ENCODE measurements around the gene DDX3X.
"Not testable (repeated sequence)": the region's sequence is repeated elsewhere in the genome, so short reads cannot be mapped to it uniquely, and the experiment has no call there.

The DDX3X gene

DNA sequence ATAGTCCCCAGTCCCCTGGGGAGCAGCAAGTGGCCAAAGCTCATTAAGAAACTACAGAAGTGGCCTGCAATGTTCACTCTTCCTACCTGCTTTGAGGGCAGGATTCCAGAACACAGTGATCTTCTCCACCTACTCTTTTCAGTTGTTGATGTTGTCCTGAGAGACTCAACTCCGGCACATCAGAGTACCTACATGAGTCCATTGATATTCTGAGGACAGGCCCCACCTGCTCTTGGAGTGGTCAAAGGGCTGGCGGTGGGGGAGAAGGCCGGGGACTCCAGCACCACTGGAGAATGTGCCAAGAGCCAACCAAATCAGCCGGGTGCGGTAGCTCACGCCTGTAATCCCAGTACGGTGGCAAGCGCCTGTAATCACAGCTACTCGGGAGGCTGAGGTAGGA, 29.8 kb upstream of the DDX3X start:
- H3K4me3 ChIP-seq (ENCODE audit: low read depth in 1 of 2, low read length in 2 of 2) = no peak overlapping the region
- H3K9ac ChIP-seq (ENCODE audit: low read depth in 1 of 2, low read length in 2 of 2) = no peak overlapping the region
- H3K9me3 ChIP-seq (ENCODE audit: control insufficient read depth in 1 of 2, low read length in 2 of 2) = no peaks in the 10 kb centered on the region
- no peaks in the 10 kb centered on the region for H3K27me3 ChIP-seq (ENCODE audit: control insufficient read depth in 1 of 2, insufficient read depth in 2 of 2, low read length in 2 of 2)
- no peak overlapping the region for H3K27ac ChIP-seq (ENCODE audit: low read depth, low read length)
- no peaks in the 10 kb centered on the region for H3K36me3 ChIP-seq (ENCODE audit: control insufficient read depth in 1 of 2, insufficient read depth in 2 of 2, low read length in 2 of 2)
- H3K4me1 ChIP-seq (ENCODE audit: control insufficient read depth in 1 of 2, insufficient read depth in 2 of 2, low read length in 2 of 2) = no peaks in the 10 kb centered on the region

DNA sequence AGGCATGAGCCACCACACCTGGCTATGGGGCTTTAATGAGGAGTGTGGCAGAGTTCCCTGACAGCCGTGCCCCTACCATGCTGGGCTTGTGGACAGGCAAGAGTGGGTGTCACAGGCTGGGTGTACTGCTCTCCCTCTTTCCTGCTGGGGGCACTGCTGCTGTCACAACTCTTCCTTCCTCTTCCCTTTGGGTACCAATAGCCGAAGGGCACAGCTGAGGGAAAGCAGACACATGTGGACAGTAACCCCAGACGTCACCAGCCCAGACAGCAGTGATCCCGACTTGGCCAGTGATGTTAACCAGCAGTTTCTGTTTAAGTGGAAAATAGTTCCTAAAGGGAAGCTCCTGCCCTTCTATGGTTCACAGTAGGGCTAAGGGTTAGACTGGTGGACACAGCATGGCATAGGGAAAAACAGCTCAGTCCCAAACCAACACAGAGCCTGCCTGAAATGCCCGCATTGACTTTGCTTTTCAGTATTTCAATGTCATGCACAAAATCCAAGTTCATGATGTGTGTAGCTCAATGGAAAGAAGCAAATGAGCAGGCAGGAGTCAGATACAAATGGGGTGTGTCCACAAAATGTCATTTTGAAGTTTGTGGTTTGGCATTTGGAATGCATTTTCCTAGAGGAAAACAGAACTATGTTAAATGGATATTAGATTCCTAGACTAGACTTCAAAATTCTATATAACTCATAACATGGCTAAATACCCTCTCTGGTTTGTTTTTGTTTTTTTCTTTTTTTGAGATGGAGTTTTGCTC, 24.9 kb upstream of the DDX3X start:
- no peaks in the 10 kb centered on the region for H3K9me3 ChIP-seq (ENCODE audit: control insufficient read depth in 1 of 2, low read length in 2 of 2)
- no peaks in the 10 kb centered on the region for H3K4me1 ChIP-seq (ENCODE audit: control insufficient read depth in 1 of 2, insufficient read depth in 2 of 2, low read length in 2 of 2)
- H3K9ac ChIP-seq (ENCODE audit: low read depth in 1 of 2, low read length in 2 of 2) = no peak overlapping the region
- no peaks in the 10 kb centered on the region for H3K27me3 ChIP-seq (ENCODE audit: control insufficient read depth in 1 of 2, insufficient read depth in 2 of 2, low read length in 2 of 2)
- no peak overlapping the region for H3K4me3 ChIP-seq (ENCODE audit: low read depth in 1 of 2, low read length in 2 of 2)
- no peak overlapping the region for H3K27ac ChIP-seq (ENCODE audit: low read depth, low read length)
- H3K36me3 ChIP-seq (ENCODE audit: control insufficient read depth in 1 of 2, insufficient read depth in 2 of 2, low read length in 2 of 2) = no peaks in the 10 kb centered on the region

DNA sequence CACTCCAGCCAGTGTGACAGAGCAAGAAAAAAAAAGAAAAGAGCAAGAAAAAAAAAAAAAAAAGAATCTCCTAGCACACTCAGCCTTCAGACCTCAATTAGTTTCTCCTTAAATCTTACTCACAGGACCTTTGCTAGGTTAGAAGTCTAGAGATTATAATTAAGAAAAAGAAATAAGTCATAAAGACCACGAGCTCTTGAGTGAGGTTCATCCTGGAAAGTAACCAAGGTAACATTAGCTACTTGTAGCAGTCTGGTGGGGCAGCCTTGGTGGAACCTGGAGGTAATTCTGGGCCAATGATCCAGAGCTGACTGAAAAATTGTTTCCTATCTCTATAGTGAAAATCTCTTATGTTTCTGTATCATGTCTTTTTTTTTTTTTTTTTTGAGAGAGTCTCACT, 21.2 kb upstream of the DDX3X start:
- H3K9ac ChIP-seq (ENCODE audit: low read depth in 1 of 2, low read length in 2 of 2) = no peak overlapping the region
- H3K4me3 ChIP-seq (ENCODE audit: low read depth in 1 of 2, low read length in 2 of 2) = no peak overlapping the region
- no peaks in the 10 kb centered on the region for H3K36me3 ChIP-seq (ENCODE audit: control insufficient read depth in 1 of 2, insufficient read depth in 2 of 2, low read length in 2 of 2)
- no peaks in the 10 kb centered on the region for H3K9me3 ChIP-seq (ENCODE audit: control insufficient read depth in 1 of 2, low read length in 2 of 2)
- no peaks in the 10 kb centered on the region for H3K27me3 ChIP-seq (ENCODE audit: control insufficient read depth in 1 of 2, insufficient read depth in 2 of 2, low read length in 2 of 2)
- H3K4me1 ChIP-seq (ENCODE audit: control insufficient read depth in 1 of 2, insufficient read depth in 2 of 2, low read length in 2 of 2) = no peaks in the 10 kb centered on the region
- H3K27ac ChIP-seq (ENCODE audit: low read depth, low read length) = no peak overlapping the region

DNA sequence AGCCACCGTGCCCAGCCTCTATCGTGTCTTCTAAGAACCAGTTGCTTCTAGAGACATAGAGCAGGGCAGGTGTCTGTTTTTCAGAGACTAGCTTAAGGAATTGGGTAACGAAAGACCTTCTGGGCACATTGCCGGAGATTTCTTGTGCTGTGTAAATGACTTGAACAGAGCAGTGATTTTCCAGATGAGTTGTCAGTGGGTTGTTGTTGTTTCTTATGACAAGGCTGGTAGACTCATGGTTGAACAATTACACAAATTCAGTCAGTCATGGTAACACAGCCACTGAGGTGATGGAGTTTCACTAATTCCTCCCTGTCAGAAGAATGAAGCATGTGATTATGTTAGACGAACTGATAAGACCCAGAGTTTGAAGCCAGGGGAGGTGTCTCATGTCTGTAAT, 20.5 kb upstream of the DDX3X start:
- Histone ChIP-seq H3K4me1 (ENCODE audit: control insufficient read depth in 1 of 2, insufficient read depth in 2 of 2, low read length in 2 of 2) (no peaks in the 10 kb centered on the region), H3K9ac (ENCODE audit: low read depth in 1 of 2, low read length in 2 of 2) (no peak overlapping the region), H3K27ac (ENCODE audit: low read depth, low read length) (no peak overlapping the region), H3K4me3 (ENCODE audit: low read depth in 1 of 2, low read length in 2 of 2) (no peak overlapping the region), H3K27me3 (ENCODE audit: control insufficient read depth in 1 of 2, insufficient read depth in 2 of 2, low read length in 2 of 2) (no peaks in the 10 kb centered on the region), H3K9me3 (ENCODE audit: control insufficient read depth in 1 of 2, low read length in 2 of 2) (no peaks in the 10 kb centered on the region), H3K36me3 (ENCODE audit: control insufficient read depth in 1 of 2, insufficient read depth in 2 of 2, low read length in 2 of 2) (no peaks in the 10 kb centered on the region)

DNA sequence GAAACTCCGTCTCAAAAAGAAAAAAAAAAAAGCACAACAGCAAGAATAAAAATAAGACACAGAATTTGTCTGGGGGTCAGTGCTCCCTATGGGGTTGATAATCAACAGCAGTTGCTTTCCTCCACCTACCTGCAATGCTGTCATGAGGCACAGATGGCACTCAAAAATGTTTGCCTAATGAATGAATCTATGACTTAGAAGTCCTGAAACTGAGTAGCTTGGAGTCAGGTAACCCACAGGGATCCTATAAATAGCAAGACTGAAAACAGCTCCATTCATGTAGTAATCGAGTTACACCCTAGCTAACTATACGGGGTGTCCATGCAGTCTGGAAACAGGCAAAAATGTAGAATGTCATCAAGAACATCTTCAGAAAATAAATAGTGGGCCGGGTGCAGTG, 19.8 kb upstream of the DDX3X start:
- no peak overlapping the region for H3K9ac ChIP-seq (ENCODE audit: low read depth in 1 of 2, low read length in 2 of 2)
- no peaks in the 10 kb centered on the region for H3K4me1 ChIP-seq (ENCODE audit: control insufficient read depth in 1 of 2, insufficient read depth in 2 of 2, low read length in 2 of 2)
- no peaks in the 10 kb centered on the region for H3K9me3 ChIP-seq (ENCODE audit: control insufficient read depth in 1 of 2, low read length in 2 of 2)
- H3K36me3 ChIP-seq (ENCODE audit: control insufficient read depth in 1 of 2, insufficient read depth in 2 of 2, low read length in 2 of 2) = no peaks in the 10 kb centered on the region
- no peak overlapping the region for H3K27ac ChIP-seq (ENCODE audit: low read depth, low read length)
- no peaks in the 10 kb centered on the region for H3K27me3 ChIP-seq (ENCODE audit: control insufficient read depth in 1 of 2, insufficient read depth in 2 of 2, low read length in 2 of 2)
- H3K4me3 ChIP-seq (ENCODE audit: low read depth in 1 of 2, low read length in 2 of 2) = no peak overlapping the region

DNA sequence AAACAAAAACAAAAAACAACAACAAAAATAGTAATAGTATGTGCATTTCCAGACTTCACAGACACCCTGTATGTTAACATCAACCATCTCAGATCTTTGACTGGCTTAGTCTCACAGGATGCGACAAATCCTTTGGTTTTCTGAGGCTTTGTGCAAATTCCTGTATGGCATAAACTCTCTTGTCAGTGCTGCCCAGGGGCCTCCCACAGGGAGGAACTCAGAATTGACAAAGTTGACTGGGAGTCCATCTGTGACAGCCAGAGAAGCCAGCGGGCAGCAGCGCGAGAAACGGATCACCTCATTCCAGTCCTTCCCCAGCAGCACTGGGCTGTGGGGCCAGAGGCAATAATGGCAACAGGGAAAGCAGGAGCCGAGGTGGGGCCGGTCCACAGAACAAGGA, 19.1 kb upstream of the DDX3X start:
- Histone ChIP-seq H3K4me1 (ENCODE audit: control insufficient read depth in 1 of 2, insufficient read depth in 2 of 2, low read length in 2 of 2) (no peaks in the 10 kb centered on the region), H3K9ac (ENCODE audit: low read depth in 1 of 2, low read length in 2 of 2) (no peak overlapping the region), H3K36me3 (ENCODE audit: control insufficient read depth in 1 of 2, insufficient read depth in 2 of 2, low read length in 2 of 2) (no peaks in the 10 kb centered on the region), H3K27me3 (ENCODE audit: control insufficient read depth in 1 of 2, insufficient read depth in 2 of 2, low read length in 2 of 2) (no peaks in the 10 kb centered on the region), H3K9me3 (ENCODE audit: control insufficient read depth in 1 of 2, low read length in 2 of 2) (no peaks in the 10 kb centered on the region), H3K4me3 (ENCODE audit: low read depth in 1 of 2, low read length in 2 of 2) (no peak overlapping the region), H3K27ac (ENCODE audit: low read depth, low read length) (no peak overlapping the region)

DNA sequence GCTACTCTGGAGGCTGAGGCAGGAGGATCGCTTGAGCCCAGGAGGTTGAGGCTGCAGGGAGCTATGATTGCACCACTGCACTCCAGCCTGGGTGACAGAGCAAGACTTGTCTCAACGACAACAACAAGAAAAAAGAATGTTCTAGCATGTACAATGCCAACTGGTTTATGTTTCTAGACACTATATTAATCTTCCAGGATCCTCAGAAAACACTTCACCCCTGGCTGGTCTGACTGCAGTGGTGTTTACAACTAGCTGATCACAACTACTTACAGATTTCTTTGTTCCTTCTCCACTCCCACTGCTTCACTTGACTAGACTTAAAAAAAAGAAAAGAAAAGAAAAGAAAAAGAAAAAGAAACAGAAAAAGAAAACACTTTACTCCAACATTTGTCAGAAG, 17.7 kb upstream of the DDX3X start:
- not testable (repeated sequence) for H3K9me3 ChIP-seq (ENCODE audit: control insufficient read depth in 1 of 2, low read length in 2 of 2); H3K27ac ChIP-seq (ENCODE audit: low read depth, low read length); H3K9ac ChIP-seq (ENCODE audit: low read depth in 1 of 2, low read length in 2 of 2); H3K4me1 ChIP-seq (ENCODE audit: control insufficient read depth in 1 of 2, insufficient read depth in 2 of 2, low read length in 2 of 2); H3K27me3 ChIP-seq (ENCODE audit: control insufficient read depth in 1 of 2, insufficient read depth in 2 of 2, low read length in 2 of 2); H3K36me3 ChIP-seq (ENCODE audit: control insufficient read depth in 1 of 2, insufficient read depth in 2 of 2, low read length in 2 of 2); H3K4me3 ChIP-seq (ENCODE audit: low read depth in 1 of 2, low read length in 2 of 2)

DNA sequence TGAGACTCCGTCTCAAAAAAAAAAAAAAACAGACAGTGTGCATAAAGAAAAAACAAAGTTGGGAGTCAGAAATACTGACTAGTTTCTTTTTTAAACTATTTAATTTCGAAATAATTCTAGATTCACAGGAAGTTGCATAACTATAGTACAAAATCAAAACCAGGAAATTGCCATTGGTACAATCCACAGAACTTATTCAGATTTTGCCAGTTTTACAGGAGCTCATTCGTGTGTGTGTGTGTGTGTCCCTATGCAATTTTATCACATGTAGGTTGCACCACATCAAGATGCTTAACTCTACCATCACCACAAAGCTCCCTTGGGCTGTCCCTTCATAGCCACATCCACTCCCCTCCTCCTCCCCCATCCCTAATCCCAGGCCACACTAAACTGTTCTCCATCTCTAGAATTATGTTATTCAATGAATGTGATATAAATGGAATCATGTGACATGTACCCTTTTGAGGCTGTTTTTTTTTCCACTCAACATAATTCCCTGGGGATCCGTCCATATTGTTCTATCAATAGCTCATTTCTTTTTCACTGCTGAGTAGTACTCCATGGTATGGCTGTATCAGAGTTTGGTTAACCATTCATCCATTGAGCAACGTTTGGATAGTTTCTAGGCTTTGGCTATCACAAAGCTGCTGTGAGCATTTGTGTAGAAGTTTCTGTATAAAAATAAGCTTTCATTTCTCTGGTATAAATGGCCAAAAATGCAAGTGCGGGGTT, 16.3 kb upstream of the DDX3X start:
- Histone ChIP-seq H3K9me3 (ENCODE audit: control insufficient read depth in 1 of 2, low read length in 2 of 2) (no peaks in the 10 kb centered on the region), H3K4me1 (ENCODE audit: control insufficient read depth in 1 of 2, insufficient read depth in 2 of 2, low read length in 2 of 2) (no peaks in the 10 kb centered on the region), H3K4me3 (ENCODE audit: low read depth in 1 of 2, low read length in 2 of 2) (no peak overlapping the region), H3K36me3 (ENCODE audit: control insufficient read depth in 1 of 2, insufficient read depth in 2 of 2, low read length in 2 of 2) (no peaks in the 10 kb centered on the region), H3K27me3 (ENCODE audit: control insufficient read depth in 1 of 2, insufficient read depth in 2 of 2, low read length in 2 of 2) (no peaks in the 10 kb centered on the region), H3K27ac (ENCODE audit: low read depth, low read length) (no peak overlapping the region), H3K9ac (ENCODE audit: low read depth in 1 of 2, low read length in 2 of 2) (no peak overlapping the region)

DNA sequence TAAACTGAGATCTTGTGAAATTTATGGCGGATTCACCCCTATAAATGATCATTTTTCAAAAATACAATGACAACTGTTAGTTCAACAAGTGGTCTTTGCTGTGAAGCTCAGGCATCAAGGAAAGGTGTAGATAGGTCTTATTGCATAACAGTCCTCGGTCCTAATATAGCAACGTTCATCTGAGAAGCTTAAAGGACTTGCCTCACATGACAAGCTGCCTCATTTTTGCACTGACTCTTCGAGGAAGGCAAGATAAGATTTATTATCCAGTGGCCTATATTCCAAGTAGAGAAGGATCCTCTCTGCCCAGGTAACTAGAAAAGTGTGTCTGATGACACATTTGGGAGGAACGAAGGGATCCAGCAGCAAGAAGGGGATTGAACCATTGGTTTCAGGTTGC, 13.6 kb upstream of the DDX3X start:
- Histone ChIP-seq H3K4me1 (ENCODE audit: control insufficient read depth in 1 of 2, insufficient read depth in 2 of 2, low read length in 2 of 2) (no peaks in the 10 kb centered on the region), H3K9ac (ENCODE audit: low read depth in 1 of 2, low read length in 2 of 2) (no peak overlapping the region), H3K36me3 (ENCODE audit: control insufficient read depth in 1 of 2, insufficient read depth in 2 of 2, low read length in 2 of 2) (no peaks in the 10 kb centered on the region), H3K27me3 (ENCODE audit: control insufficient read depth in 1 of 2, insufficient read depth in 2 of 2, low read length in 2 of 2) (no peaks in the 10 kb centered on the region), H3K4me3 (ENCODE audit: low read depth in 1 of 2, low read length in 2 of 2) (no peak overlapping the region), H3K27ac (ENCODE audit: low read depth, low read length) (no peak overlapping the region), H3K9me3 (ENCODE audit: control insufficient read depth in 1 of 2, low read length in 2 of 2) (no peaks in the 10 kb centered on the region)

DNA sequence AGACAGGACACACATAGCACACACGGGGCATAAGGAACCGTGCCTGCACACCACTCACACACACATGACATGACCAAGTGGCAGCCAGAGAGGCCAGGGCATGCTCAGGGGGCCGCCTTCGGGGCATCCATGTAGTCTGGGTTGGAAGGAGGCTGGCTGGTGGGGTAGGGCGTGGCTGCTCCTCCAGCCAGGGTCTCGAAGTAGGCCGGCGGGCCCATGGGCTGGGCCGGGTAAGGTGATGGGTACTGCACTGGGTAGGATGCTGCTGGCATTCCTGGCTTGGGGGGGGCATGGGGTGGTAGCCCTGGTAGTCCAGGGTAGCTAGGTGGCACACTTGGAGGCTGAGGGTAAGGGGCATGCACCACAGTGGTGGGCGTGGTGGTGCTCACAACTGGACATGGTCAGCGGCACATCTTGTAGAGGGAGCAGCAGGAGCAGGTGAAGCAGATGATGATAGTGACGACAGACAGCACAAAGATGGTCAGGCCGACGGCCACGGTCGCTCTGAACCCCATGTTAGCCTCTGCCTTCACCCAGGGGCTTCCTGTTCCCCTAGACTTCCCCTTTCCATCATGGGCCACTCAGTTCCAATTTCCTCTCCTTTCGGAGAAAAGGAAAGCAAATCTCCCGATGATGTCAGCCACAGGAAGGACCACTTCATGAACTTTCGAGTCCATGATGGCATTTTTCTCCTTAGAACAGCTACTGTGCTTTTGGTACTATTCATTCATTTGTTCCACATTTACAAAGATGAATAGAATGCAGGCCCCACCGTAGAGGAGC, 10.9 kb upstream of the DDX3X start:
- H3K4me1 ChIP-seq (ENCODE audit: control insufficient read depth in 1 of 2, insufficient read depth in 2 of 2, low read length in 2 of 2) = no peaks in the 10 kb centered on the region
- no peak overlapping the region for H3K9ac ChIP-seq (ENCODE audit: low read depth in 1 of 2, low read length in 2 of 2)
- no peaks in the 10 kb centered on the region for H3K27me3 ChIP-seq (ENCODE audit: control insufficient read depth in 1 of 2, insufficient read depth in 2 of 2, low read length in 2 of 2)
- H3K4me3 ChIP-seq (ENCODE audit: low read depth in 1 of 2, low read length in 2 of 2) = no peak overlapping the region
- no peak overlapping the region for H3K27ac ChIP-seq (ENCODE audit: low read depth, low read length)
- H3K36me3 ChIP-seq (ENCODE audit: control insufficient read depth in 1 of 2, insufficient read depth in 2 of 2, low read length in 2 of 2) = no peaks in the 10 kb centered on the region
- H3K9me3 ChIP-seq (ENCODE audit: control insufficient read depth in 1 of 2, low read length in 2 of 2) = no peaks in the 10 kb centered on the region

Measured in duodenal mucosa (tissue), 2 donors.